NCI-H1092 (cell line): ENCODE measurements around the gene PTPN3.

Experiments used
- DNase-seq: peaks from one replicate; lab custom pipeline; 2025; lab: John Stamatoyannopoulos, UW

Gene PTPN3

DNA sequence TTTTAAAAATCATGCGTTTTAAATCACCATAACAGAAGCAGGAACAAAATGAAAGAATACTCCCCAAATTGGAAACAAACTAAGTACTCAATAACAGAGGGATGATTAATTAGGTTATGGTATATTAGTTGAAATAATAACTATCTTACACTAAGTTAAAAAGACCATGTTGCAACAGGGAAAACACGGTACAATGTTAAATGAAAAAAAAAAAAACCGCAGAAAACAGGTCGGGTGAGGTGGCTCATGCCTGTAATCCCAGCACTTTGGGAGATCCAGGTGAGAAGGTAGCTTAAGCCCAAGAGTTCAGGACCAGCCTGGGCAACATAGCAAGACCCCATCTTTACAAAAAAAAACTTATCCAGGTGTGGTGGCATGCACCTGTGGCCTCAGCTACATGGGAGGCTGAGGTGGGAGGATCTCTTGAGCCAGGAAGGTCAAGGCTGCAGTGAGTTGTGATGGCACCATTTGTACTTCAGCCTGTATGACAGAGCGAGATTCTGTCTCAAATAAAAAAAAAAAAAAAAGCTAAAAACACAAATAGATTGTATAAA, 2.4 kb upstream of the PTPN3 start:
- no peak for DNase-seq

DNA sequence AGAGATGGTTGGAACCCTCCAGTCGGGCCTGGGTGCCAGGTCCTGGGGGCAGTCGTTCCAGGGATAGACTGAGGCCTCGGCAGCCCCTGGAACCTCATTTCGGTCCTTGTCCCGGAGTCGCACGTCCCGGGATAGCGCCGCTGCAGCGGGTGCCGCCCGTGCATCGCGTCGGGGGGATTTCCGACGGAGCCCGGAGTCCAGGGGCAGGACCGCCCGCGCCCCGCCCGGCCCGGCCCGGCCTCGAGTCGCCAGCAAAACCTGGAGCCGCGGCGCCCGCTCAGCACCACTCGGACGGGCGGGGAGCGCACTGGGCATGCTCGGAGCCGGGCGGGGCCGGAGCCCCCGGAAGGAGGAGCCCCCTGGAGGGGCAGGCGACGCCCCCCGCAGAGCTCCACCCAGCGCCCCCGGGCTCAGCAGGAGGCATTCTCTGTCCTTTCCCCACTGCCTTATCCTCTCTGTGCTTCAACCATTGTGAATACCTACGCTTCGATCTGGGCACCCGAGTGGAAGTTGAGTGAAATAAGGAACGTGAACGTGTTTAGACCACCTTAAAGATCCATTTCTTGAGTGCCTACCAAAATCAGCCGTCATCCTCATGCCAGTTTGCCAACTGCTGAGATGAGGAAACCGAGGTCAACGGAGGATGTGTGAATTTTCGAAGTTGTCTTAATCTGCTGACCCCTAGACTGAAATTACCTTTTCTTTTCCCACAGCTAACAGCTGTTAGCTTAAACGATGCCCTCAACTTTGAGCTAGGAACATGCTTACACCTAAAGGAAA, 1.7 kb upstream of the PTPN3 start:
- DNase-seq: no peak

GRCh38 chr9:109499093-109499630, 1.1 kb upstream of the PTPN3 start:
- DNase-seq: no peak

DNA sequence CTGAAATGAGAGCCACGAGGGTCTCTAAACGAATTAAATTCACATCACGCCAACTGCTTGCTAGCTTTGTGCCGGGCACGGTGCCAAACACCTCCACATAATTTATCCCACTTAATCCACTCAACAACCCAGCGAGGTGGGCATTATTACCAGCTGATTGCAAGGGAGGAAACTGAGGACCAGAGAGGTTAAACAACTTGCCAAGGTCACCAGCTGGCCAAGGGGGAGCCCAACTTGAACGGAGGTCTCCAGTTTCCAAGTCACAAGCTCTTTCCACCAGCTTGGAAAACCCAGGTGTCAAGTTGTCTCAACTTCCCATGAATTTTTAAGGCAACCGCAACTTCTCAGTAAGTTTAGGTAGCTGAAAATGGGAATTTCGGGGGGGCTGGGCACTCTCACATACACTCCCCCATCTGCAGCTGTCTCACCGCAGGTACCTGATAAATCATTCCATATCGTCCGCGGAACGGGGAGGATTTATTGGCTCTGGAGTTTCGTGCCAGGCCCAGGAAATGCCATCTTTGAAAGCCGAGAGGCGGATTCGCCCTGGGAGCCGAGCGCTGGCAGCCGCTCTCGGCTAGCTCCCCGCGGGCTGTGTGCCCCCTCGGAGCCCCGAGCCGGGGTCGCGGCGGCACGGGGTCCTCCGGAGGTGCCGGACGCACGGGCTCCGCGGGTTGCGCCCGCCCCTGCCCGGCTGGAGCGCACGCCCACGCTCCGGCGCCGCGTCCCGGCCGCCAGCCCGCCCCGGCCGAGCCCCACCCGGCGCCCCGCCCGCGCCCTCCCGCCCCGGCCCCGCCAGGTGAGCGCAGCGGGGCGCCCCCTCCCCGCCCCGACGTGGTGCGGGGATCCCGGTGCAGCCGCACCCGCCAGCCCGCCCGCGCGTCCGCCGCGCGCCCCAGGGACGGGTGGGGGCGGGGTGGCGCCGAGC, 617 bp downstream of the PTPN3 start:
- DNase-seq: peak; percentile 27

GRCh38 chr9:109496841-109497225, 1.3 kb downstream of the PTPN3 start:
- DNase-seq: no peak

- DNase-seq: no peak
Measured at GRCh38 chr9:109496218-109496617, 1.9 kb downstream of the PTPN3 start.

DNA sequence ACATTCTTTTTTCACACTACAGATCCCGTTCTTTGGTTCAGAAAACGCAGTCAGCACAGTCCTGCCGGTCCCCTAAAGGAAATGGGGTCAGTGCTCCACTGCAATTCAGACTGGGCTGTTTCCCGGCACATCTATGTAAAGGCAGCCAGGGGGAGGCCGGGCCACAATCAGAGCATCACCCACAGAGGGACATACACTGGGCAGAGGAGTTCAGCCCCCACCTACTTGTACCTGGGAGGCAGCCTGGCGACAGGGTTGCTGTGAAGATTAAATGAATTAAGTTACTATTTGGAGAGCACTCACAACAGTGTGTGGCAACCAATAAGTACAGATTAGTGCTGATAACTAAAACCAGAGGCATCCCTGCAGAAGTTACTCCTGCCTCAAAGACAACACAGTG, 4.5 kb downstream of the PTPN3 start:
- DNase-seq: no peak

GRCh38 chr9:109491590-109491989, 6.5 kb downstream of the PTPN3 start:
- DNase-seq: no peak

DNA sequence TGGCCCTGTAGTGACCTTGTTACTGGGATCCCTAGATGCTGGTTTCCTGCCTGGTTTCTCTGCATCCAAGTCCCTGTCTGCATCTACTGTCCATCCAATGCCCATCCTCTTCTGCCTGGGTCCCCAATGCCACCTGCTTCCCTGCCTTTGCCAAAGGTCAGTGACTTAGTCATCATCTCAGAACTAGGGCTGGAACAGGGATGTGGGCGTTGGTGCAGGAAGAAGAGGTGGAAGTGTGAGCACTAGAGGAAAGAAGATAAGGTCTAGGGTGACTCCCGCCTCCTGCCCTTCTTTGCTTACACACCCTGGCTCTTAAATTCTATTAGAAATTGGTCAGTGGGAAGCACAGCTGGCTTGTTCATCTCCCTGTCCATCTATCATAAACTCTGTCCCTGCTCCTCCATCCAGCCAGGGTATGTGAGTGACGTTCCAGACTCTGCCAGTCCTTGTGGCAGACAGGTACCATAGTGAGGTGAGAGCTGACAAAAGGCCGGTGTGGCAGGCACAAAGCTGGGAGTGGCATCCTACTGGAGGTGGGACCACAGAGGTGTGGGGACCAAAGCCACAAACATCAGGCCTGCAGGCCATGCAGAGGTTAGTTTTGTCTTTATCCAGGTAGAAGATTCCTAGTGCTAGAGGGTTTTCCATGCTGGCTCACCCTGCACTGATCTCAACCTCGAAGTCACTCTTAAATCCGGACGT, 9.2 kb downstream of the PTPN3 start:
- no peak for DNase-seq

DNA sequence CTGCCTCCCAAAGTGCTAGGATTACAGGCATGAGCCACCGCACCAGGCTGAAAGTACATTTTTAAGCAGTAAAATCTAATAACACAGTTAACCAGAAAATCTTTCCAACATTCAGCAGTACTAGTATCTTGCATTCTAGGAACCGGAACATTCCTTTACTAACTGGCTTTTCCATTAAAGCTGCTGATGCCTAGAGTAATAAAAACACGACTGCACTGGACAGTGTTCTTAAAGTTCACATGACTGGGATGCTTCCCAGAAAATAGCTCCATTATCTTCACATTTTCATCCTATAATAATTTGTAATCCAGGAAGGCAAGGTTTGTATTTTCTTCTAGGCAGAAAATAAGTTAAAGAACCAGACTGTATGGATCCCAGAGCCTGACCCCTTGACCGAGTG, 9.8 kb downstream of the PTPN3 start:
- DNase-seq: no peak

- no peak for DNase-seq
Measured at GRCh38 chr9:109487247-109487646, 10.9 kb downstream of the PTPN3 start.

GRCh38 chr9:109483744-109484429, 14.2 kb downstream of the PTPN3 start:
- DNase-seq: no peak

DNA sequence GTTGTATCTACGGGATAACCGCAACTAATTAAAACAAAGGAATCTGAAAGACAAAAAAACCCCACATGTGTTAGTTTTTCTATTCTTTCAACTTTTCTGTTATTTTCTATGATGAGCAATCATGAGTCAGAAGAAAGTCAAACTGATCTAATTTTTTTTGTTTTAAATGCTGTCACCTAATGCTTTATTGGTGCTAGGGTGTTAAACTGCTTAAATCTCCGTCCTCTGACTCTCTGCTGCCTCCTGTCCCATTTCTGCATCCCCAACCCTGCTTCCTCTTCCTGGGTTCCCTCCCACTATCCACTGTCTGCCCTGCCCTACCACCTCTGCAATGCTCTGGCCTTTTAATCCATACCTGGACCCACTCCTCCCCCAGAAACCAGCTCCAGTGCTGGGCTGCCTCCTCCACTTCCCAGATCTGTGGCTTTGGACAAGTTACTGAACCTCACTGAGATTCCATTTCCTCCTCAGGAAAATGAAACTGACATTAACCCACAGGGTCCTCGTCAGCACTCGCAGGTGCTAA, 15.7 kb downstream of the PTPN3 start:
- no peak for DNase-seq

DNA sequence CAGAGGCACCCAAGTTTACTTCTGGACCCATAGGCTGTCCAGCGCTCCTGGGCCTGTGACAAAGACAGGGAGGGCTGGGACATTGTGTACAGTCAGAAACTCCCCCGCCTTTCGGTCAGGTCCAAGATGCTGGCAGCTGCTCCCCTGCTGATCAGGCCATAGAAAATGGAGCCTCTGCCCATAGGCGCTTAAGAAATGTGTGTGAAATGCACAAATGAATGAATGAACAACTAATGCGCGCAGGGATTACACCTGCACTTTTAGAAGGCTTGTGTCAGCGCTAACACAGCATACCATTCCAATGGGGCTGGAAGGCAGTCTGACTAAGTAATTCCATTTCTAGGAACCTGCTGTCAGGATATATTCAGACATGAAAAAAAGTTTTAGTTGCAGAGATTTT, 16.3 kb downstream of the PTPN3 start:
- no peak for DNase-seq

GRCh38 chr9:109479822-109480221, 18.3 kb downstream of the PTPN3 start:
- no peak for DNase-seq

GRCh38 chr9:109478665-109479380, 19.3 kb downstream of the PTPN3 start:
- DNase-seq: no peak

GRCh38 chr9:109478051-109478563, 20.0 kb downstream of the PTPN3 start:
- no peak for DNase-seq

DNA sequence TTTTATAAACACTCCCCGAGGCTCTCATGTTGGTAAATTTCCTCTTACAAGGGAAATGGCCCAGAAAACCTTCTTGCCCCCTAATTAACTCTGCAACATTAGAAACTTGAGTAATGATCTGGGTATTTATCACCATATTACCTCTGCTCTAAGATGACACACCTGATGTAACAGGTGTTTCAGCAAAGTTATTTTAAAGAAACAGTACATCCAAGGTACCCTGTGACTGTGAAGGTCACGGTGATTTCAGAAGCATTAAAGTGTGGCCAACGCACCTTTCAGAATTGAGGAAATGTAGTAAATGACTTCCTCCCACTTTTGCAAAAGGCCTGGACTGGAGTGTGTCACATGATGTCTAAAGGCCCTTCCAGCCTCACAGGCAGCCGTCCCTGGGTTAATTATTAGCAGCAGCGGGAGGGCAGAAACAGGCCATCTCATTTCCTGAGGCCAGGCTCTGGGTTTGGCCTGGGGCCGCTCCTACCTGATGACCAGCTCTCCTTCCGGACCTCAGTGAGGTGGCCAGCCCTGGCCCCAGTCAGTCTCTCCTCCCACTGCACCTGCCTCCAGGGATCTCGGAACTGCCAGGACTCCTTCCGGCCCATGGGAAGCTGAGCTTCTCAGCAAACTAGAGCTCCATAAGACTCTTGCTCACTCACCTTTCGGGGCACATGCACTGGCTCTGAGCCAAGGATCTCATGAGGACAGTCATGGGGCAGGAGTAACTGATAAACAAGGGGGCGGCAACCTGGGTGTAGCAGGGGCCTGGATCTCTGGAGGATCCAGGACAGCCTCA, 20.7 kb downstream of the PTPN3 start:
- no peak for DNase-seq

DNA sequence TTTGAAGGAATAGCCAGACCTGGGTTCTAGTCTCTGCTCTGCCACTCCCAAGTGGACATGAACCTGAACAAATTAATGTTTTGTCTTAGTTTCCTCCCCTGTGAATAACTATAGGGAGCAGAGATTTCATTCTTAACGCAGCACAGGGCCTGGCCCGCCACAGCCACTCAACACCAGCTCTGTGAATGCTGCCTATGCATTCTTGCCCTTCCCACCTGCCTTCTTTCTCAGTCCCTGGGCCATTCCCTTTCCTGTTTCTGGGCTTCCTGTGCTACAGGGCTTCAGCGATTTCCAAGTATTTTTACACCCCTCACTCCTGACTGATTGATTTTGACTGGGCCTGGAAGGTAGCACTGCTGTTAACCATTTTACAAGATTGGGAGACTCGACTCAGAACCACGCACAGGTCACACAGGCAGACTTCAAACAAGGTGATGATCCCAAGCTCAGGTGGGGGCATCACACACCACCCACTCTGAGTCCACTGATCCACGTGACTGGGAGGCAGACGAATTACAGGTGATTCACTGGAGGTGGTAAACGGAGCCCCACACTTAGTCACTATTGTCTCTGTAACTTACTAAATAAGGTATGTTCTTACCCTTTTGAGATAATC, 21.4 kb downstream of the PTPN3 start:
- DNase-seq: no peak
